Epithelial cell of proximal tubule (primary cell): Measurements from ENCODE around the gene PAAF1. TPM values are rescaled to one million over a fixed set of nuclear protein-coding genes. Genes with fewer than 3 reads are reported as not detected.

Source experiments
- DNase-seq: peaks from one replicate; pipeline ENCODE4 v3.0.0-alpha.2; 2011; ENCODE audit warnings: low read depth
- H3K4me3 ChIP-seq: 2 replicates; pipeline ENCODE4 v1.5.1; 2011; ENCODE audit warnings: low read depth, mild to moderate bottlenecking, low read length
- total RNA-seq: library from RNA; depleted of rRNA; stranded (reverse); fragments of >200 nt; gene quantifications from 2 replicates; pipeline ENCODE4 v1.2.3, GENCODE V29; 2015
- TF ChIP-seq, protein P1 (sequence below): conservative IDR thresholded peaks from 2 replicates; pipeline ENCODE4 v1.5.1; 2012; ENCODE audit warnings: low read depth, mild to moderate bottlenecking, low read length

PAAF1 gene
- total RNA-seq, 1 donor from 2014 or later = 6.0 TPM

DNA sequence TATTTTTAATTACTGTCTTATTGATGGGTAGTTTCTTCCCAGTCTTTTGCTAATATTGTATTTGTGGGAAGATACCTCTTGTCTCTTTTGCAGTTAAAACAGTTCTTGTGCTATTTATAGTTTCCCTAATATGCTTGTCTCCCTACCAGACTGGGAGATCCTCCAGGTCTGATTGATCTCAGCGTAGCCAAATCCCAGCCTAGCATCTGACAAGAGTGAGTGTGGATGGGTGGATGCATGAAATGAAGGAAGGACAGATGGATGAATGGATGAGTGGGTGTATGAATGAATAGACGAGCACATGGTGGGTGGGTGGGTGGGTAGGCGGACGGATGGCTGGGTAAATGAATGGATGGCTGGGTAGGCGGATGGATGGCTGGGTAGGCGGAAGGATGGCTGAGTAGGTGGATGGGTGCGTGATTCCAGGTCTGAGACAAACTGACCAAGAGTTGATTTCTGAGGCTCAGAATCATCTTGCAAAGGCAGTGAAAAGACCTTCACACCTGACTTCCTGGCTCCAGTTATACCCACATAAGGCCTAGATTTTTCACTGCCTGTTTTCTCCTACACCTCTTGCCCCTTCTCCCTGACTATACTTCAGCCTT is 85.4 kb downstream of the PAAF1 start:
- no peak for DNase-seq
- no peak overlapping the region for H3K4me3 ChIP-seq
- TF ChIP-seq, protein P1, sequence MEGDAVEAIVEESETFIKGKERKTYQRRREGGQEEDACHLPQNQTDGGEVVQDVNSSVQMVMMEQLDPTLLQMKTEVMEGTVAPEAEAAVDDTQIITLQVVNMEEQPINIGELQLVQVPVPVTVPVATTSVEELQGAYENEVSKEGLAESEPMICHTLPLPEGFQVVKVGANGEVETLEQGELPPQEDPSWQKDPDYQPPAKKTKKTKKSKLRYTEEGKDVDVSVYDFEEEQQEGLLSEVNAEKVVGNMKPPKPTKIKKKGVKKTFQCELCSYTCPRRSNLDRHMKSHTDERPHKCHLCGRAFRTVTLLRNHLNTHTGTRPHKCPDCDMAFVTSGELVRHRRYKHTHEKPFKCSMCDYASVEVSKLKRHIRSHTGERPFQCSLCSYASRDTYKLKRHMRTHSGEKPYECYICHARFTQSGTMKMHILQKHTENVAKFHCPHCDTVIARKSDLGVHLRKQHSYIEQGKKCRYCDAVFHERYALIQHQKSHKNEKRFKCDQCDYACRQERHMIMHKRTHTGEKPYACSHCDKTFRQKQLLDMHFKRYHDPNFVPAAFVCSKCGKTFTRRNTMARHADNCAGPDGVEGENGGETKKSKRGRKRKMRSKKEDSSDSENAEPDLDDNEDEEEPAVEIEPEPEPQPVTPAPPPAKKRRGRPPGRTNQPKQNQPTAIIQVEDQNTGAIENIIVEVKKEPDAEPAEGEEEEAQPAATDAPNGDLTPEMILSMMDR = no peak

DNA sequence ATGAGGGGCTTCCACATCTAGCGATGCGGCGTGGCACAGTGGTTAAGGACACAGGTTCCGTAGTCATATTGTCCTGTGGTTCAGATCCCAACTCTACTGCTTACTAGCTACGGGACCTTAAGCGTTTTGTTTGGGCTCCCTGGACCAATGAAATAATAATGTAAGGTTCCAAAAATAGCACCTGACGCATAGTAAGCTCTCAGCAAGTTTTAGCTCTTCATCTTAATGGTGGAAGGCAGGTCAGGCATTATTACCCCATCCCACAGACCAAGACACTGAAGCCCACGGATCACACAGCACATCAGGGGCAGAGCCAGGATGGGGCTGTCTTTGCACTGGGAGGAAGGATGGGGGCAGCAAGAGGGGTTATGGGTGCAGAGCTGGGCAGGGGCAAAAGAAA is 87.1 kb downstream of the PAAF1 start:
- H3K4me3 ChIP-seq = no peak overlapping the region
- DNase-seq = no peak
- TF ChIP-seq, protein P1 = no peak

DNA sequence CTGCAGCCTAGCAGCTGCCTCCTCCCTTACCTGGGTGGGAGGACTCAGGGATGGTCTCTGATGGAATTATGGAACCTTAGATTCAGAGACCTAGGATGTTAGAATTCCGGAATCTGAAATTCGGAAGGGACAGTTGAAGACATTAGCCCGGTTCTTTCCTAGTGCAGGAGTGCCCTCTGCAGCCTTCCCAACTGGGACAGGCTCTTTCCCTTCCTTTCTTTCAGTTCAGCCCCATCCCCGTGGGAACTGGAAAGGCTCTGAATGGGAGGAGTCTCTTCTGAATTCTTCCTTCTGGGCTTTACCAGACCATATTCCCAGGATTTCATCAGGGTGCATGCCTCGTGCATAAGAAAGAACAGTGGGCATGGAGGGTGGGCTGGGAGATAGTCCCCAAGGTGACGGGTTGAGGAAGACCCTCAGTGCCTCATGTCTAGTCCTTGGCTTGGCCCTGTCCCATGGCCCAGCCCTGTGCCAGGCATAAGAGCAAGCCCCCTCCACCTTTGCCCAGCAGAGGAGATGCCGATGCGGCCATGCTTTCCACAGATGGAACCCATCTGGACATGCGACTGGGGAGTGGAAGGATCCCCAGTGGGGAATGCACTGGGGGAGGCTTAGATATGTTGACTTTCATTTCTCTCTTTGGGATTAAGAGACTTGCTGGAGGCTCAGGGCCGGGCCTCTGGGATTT is 88.4 kb downstream of the PAAF1 start:
- H3K4me3 ChIP-seq = no peak overlapping the region
- TF ChIP-seq, protein P1 = no peak
- DNase-seq = no peak

DNA sequence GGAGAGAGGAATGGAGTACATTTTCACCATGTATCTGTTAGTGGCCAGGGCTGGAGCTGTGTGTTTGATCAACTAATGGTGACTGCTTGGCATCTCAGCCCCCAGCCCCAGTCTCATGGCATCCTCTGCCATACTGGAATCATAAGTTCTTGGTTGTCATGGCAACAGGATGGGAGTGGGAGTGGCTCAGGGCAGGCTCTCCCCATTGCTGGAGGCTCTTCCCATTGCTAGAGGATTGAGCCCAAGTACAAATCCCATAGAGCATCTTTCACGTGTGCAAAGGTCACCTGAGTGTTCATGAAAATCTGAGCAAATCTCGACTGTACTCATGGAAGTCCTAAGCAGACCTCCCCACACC is 88.9 kb downstream of the PAAF1 start:
- H3K4me3 ChIP-seq = no peak overlapping the region
- TF ChIP-seq, protein P1 = no peak
- no peak for DNase-seq

DNA sequence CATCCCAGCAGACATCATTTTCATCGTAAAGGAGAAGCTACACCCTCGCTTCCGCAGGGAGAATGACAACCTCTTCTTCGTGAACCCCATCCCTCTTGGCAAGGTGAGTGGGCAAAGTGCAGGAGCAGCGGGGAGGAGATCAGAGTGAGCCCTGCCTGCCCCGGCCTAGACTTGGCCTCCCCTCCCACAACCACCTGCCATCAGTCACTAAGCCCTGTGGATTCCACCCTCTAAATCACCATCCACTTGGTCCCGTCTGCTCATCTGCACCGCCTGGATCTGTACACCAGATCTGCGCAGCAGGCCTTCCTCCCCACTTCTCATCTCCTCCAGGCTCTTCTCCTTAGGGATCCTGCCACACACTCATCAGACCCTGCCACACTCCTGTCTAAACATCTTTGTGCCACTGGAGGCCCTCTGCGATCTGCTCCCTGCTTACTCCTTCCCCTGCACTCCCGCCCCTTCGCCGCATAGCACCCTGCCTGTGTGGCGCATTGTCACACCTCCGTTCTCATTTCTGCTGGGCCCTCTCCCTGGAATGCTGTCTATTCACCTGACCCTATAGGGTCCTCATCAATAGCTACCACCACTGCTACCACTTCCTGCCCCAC is 91.7 kb downstream of the PAAF1 start:
- TF ChIP-seq, protein P1 = no peak
- H3K4me3 ChIP-seq = no peak overlapping the region
- DNase-seq = no peak

DNA sequence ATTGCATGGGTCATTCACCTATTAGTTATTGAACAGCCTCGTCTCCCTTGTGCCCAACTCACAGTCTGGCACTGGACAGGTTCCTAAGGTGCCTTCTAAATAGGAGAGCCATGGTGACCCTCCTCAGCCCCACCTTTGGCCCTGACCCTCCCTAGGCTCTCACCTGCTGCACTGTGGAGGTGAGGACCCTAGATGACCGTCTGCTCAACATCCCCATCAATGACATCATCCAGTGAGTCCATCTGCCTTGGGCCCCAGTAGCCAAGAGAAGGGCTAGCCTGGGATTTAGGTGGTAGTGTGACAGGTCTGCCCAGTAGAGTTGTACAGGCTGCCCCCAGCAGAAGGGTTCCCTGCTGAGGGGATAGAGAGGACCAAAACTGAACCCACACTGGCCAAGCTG is 92.3 kb downstream of the PAAF1 start:
- no peak for DNase-seq
- TF ChIP-seq, protein P1 = no peak
- no peak overlapping the region for H3K4me3 ChIP-seq
